Upper lobe of right lung (tissue), 1 donor: Measurements from ENCODE around the gene INAFM2. TPM values are rescaled to one million over a fixed set of nuclear protein-coding genes. Genes with fewer than 3 reads are reported as not detected.

ENCODE experiments used
- ATAC-seq: fragments of 200-7000 bp; cut with Tn5 transposase; one replicate; pipeline ENCODE4 v1.9.1; 2020; ENCODE audit warnings: mild to moderate bottlenecking, moderate library complexity
- DNase-seq: peaks from one replicate; pipeline ENCODE4 v3.0.0-alpha.2; 2020
- H3K27ac ChIP-seq: fragments of 200-600 bp; one replicate; pipeline ENCODE4 v1.8.0; 2022
- H3K27me3 ChIP-seq: fragments of 200-600 bp; one replicate; pipeline ENCODE4 v1.8.0; 2022; ENCODE audit warnings: mild to moderate bottlenecking
- H3K36me3 ChIP-seq: fragments of 200-600 bp; one replicate; pipeline ENCODE4 v1.8.0; 2022
- H3K4me1 ChIP-seq: fragments of 200-600 bp; one replicate; pipeline ENCODE4 v1.8.0; 2022
- H3K4me3 ChIP-seq: fragments of 200-600 bp; one replicate; pipeline ENCODE4 v1.8.0; 2022; ENCODE audit warnings: mild to moderate bottlenecking
- H3K9me3 ChIP-seq: fragments of 200-600 bp; one replicate; pipeline ENCODE4 v1.8.0; 2022
- intact Hi-C: fragments of 100-400 bp; cut with DNase I; formaldehyde crosslinking; loops from one replicate; pipeline ENCODE4 v1.11.0; 2022
- total RNA-seq: library from RNA; stranded (reverse); fragmentation: NEBNext Ultra II Directional; extraction: Animal tissue kit (Norgen Biotek cat#: 25700); gene quantifications from one replicate; pipeline ENCODE4 v1.2.1, GENCODE V29; 2021
- TF ChIP-seq, protein P1 (sequence below): fragments of 200-600 bp; IDR thresholded peaks from one replicate; pipeline ENCODE4 v1.8.0; 2022; ENCODE audit warnings: antibody characterized with exemption
- donor health status: DM: no; HTN: yes; CAD: no; lungs with severe emphysema.

The INAFM2 gene
- total RNA-seq, 1 donor from 2014 or later, result 39.5 TPM

DNA sequence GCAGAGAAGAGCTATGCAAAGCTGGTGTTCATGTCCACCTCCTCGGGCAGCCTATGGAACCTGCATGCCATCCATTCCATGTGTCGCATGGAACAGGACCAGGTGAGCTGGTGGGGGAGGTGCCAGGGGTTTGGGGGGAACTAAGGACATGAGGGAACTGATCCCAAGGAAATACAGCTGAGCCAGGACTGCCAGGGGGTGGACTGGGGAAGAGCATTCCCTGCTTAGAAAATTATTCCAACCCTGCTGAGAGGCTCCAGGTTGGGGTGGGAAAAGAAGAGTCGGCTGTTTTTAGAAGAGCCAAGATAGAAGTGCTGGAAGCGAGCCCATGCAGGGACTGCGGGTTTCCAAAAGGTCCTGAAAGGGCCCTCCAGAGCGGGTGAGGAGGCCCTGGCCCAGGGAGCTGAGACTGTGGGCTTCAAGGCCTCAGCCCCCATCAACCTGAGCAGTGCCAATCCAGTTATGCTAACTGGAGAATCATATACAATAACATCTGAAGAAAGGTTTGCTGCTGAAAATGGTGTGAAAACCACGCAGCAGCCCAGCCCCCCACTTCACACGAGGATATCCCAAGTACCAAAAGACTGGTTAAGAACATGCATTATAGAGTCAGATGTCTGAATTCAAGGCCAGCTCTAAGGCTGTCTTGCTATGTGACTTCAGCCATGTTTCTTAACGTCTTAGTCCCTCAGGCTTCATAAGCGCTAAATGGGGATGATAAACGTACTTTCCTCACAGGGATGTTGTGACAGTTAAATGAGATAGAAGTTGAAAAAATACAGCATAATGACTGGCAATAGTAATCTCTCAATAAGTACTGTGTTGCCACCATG, 42.3 kb downstream of the INAFM2 start:
- H3K27me3 ChIP-seq, result no peaks in the 10 kb centered on the region
- no peaks in the 10 kb centered on the region for H3K36me3 ChIP-seq
- no peaks in the 10 kb centered on the region for H3K9me3 ChIP-seq
- TF ChIP-seq, protein P1, sequence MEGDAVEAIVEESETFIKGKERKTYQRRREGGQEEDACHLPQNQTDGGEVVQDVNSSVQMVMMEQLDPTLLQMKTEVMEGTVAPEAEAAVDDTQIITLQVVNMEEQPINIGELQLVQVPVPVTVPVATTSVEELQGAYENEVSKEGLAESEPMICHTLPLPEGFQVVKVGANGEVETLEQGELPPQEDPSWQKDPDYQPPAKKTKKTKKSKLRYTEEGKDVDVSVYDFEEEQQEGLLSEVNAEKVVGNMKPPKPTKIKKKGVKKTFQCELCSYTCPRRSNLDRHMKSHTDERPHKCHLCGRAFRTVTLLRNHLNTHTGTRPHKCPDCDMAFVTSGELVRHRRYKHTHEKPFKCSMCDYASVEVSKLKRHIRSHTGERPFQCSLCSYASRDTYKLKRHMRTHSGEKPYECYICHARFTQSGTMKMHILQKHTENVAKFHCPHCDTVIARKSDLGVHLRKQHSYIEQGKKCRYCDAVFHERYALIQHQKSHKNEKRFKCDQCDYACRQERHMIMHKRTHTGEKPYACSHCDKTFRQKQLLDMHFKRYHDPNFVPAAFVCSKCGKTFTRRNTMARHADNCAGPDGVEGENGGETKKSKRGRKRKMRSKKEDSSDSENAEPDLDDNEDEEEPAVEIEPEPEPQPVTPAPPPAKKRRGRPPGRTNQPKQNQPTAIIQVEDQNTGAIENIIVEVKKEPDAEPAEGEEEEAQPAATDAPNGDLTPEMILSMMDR, result no peak
- H3K27ac ChIP-seq, result no peak overlapping the region
- intact Hi-C loops, result loop anchor here (10.0 kb wide), 1 partner anchor 59 kb away; no protein-coding TSS in a partner anchor
- H3K4me1 ChIP-seq, result peaks cover 12% of the 10 kb centered on the region
- no peak overlapping the region for H3K4me3 ChIP-seq
- ATAC-seq (no peak), DNase-seq (no peak)

DNA sequence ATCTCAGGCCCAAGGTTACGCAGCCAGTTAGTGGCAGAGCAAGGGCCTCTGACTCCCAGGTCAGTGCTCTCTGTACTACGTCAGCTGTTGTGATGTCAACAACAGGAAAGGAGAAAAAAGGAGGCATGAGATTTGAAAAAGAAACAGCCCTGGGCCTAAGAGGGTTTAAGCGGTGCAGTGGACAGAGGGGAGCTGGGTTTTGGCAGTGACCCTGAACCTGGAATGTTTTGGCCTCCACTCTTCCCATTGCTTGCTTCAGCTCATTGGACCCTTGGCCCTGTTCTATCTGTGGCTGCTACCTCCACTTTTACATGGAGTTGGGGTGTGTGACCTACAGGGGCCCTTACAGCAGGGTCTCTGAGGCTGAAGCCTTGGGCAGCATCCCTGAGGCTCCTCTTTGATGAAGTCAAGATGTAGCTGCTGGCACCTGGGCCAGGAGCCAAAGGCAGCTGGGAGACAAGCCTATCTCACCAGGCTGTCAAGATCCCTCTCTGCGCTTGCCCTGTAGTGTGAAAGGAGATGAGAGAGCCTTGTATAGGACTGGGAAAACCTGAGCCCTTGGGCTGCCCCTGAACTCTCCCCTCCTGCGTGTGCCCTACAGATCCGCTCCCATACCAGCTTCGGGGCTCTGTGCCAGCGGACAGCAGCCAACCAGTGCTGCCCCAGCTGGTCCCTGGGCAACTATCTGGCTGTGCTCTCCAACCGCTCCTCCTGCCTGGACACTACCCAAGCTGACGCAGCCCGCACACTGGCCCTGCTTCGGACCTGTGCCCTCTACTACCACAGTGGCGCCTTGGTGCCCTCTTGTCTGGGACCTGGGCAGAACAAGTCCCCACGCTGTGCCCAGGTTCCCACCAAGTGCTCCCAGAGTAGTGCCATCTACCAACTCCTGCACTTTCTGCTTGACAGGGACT, 43.2 kb downstream of the INAFM2 start:
- DNase-seq (peak; percentile 64), ATAC-seq (no peak)
- Histone ChIP-seq H3K36me3 (no peaks in the 10 kb centered on the region), H3K27ac (no peak overlapping the region), H3K4me3 (peak overlapping the region; percentile 48), H3K4me1 (peaks cover 12% of the 10 kb centered on the region), H3K27me3 (no peaks in the 10 kb centered on the region), H3K9me3 (no peaks in the 10 kb centered on the region)
- intact Hi-C loops, result loop anchor here (10.0 kb wide), 1 partner anchor 58 kb away; no protein-coding TSS in a partner anchor
- TF ChIP-seq, protein P1, result no peak

DNA sequence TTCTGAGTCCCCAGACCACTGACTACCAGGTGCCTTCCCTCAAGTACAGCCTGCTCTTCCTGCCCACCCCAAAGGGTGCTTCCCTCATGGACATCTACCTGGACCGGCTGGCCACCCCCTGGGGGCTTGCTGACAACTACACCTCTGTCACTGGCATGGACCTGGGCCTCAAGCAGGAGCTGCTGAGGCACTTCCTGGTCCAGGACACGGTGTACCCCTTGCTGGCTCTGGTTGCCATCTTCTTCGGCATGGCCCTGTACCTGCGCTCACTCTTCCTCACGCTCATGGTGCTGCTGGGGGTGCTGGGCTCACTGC, 43.8 kb downstream of the INAFM2 start:
- Histone ChIP-seq H3K27ac (peak overlapping the region; percentile 42), H3K4me3 (peak overlapping the region; percentile 48), H3K4me1 (peaks cover 12% of the 10 kb centered on the region), H3K36me3 (no peaks in the 10 kb centered on the region), H3K9me3 (no peaks in the 10 kb centered on the region), H3K27me3 (no peaks in the 10 kb centered on the region)
- DNase-seq, result no peak
- ATAC-seq, result no peak
- intact Hi-C loops, result loop anchor here (10.0 kb wide), 1 partner anchor 57 kb away; no protein-coding TSS in a partner anchor
- TF ChIP-seq, protein P1, result no peak

DNA sequence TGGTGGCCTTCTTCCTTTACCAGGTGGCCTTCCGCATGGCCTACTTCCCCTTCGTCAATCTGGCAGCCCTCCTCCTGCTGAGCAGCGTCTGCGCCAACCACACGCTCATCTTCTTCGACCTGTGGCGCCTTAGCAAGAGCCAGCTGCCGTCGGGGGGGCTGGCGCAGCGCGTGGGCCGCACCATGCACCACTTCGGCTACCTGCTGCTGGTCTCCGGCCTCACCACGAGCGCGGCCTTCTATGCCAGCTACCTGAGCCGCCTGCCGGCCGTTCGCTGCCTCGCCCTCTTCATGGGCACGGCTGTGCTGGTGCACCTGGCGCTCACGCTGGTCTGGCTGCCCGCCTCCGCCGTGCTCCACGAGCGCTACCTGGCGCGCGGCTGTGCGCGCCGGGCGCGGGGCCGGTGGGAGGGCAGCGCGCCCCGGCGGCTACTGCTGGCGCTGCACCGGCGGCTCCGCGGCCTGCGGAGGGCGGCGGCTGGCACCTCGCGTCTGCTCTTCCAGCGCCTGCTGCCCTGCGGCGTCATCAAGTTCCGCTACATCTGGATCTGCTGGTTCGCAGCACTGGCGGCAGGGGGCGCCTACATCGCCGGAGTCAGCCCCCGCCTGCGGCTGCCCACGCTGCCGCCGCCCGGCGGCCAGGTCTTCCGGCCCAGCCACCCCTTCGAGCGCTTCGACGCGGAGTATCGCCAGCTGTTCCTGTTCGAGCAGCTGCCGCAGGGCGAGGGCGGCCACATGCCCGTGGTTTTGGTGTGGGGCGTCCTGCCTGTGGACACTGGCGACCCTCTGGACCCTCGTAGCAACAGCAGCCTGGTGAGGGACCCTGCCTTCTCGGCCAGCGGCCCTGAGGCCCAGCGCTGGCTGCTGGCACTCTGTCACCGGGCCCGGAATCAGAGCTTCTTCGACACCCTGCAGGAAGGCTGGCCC, 44.5 kb downstream of the INAFM2 start:
- H3K27ac ChIP-seq, result peak overlapping the region; percentile 47
- H3K36me3 ChIP-seq, result no peaks in the 10 kb centered on the region
- H3K4me3 ChIP-seq, result peak overlapping the region; percentile 48
- H3K27me3 ChIP-seq, result no peaks in the 10 kb centered on the region
- intact Hi-C loops, result loop anchor here (10.0 kb wide), 1 partner anchor 57 kb away; no protein-coding TSS in a partner anchor
- peak; percentile 95 for DNase-seq
- peaks cover 15% of the 10 kb centered on the region for H3K4me1 ChIP-seq
- ATAC-seq, result peak; percentile 95
- TF ChIP-seq, protein P1, result peak; percentile 83
- H3K9me3 ChIP-seq, result no peaks in the 10 kb centered on the region
